Suppressor macrophage treated with lipopolysaccharide for 1 hour (primary cell): ENCODE measurements around the gene SKIDA1.
A peak's percentile ranks its signal among the peaks of the same experiment; 100 is the strongest.
"Not testable (repeated sequence)": the region's sequence is repeated elsewhere in the genome, so short reads cannot be mapped to it uniquely, and the experiment has no call there.

ENCODE experiments used
- DNase-seq, 3 donors: peaks; one replicate each; pipeline ENCODE4 v3.0.0-alpha.2; 2020 to 2022

The SKIDA1 gene

DNA sequence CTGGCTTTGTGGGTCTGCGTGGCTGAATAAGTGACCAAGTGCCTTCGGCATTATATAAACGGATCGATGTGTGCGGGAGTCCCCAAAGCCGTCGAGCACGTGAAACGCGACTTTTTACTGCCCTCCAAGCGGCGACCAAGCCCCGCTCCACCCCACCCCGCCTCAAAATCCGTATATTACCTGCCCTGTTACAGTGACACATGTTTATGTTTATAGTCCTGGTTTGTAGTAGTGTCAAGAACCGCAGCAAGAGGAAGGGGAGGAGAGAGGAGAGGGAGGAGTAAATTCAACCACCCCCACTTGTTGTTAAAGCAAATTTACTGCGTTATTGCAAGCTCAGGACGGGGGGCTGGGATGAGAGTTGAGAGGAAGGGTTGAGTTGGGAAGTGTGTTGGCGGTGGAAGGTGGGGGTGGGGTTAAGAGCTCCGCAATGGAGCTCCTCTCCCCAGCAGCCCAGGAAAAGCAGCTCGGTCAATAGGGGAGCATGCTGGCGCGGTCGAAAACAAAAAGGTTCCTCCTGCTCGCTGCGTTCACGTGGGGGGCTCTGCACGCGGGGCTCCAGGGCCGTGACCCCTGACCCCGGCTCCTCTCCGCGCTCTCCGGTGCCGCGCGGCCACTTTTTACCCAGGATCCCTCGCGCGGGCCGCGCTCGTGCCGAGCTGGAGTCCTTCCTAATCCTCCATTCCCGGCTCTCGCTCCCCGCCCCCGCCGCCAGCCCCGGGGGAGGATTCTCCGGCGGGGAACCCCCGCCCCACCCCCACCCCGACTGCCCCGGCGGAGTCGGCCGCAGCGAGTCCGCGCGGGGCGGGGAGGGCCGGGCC is at the start of gene SKIDA1:
SKIDA1 (minus strand) TSS at position 316 of the 821 bp plus-strand sequence. CDS start 7,860 bp downstream, outside the sequence.
- DNase-seq, result peak; percentile 81 to 94 (median 87)

DNA sequence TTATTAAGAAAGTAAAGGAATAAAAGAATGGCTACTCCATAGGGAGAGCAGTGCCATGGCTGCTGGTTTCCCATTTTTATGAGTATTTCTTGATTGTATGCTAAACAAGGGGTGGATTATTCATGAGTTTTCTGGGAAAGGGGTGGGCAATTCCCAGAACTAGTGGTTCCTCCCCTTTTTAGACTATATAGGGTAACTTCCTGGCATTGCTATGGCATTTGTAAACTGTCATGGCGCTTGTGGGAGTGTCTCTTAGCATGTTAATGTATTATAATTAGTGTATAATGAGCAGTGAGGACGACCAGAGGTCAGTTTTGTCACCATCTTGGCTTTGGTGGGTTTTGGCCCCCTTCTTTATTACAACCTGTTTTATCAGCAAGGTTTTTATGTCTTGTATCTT is 49.0 kb upstream of the SKIDA1 start:
- DNase-seq, result peak in 1 of 3 donors; percentile 20

DNA sequence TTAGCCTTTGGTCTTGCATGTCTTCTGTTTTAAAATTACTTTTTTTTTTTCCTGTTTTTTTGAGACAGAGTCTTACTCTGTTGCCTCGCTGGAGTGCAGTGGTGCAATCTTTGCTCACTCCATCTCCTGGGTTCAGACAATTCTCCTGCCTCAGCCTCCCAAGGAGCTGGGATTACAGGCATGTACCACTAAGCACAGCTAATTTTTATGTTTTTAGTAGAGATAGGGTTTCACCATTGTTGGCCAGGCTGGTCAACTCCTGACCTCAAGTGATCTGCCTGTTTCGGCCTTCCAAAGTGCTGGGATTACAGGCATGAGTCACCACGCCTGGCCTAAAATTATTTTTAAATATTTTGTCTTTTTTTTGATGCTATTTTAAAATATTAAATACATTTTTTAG is 47.1 kb upstream of the SKIDA1 start:
- DNase-seq, result peak in 1 of 3 donors; percentile 7

DNA sequence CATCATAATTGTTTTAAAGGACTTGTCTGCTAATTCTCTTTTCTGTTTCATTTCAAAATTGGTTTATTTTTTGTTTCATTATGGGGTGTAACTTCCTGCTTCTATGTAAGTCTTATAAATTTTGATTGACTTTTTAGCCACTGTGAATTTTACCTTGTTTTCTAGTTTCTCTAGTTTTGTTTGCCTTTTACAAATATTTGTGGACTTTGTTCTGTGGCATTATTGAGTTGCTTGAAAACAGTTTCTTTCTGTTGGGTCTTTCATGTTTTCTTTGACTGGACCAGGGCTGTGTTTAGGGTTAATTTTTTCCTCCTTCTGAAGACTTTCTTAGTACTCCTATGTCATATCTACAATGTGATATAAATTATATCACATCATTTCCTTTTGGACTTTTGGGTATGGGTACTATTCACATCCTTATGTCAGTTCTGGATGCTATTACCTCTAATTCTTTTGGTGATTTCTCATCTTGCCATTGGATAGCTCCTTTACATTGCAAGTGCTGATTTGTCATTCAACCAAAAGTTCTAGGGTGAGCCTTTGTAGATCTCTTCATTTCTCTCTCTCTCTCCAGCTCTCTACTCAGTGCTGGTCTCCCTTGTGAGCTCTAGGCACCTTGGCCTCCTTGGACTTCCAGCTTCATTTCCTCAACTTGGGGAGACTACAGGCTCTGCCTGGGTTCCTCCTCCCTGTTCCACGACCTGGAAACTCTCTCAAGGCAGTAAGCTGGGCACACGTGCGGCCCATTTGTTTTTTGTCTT is 45.5 kb upstream of the SKIDA1 start:
- no peak for DNase-seq

DNA sequence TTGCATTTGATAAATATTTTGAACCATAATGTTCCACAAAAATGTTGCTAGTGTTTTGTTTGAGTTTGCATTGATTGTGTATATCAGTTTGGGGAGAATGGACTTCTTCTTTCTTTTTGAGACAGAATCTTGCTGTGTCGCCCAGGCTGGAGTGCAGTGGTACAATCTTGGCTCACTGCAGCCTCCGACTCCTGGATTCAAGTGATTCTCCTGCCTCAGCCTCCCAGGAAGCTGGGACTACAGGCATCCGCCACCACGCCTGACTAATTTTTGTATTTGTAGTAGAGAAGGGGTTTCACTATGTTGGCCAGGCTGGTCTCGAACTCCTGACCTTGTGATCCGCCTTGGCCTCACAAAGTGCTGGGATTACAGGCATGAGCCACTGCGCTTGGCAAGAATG is 33.5 kb upstream of the SKIDA1 start:
- not testable (repeated sequence) for DNase-seq

DNA sequence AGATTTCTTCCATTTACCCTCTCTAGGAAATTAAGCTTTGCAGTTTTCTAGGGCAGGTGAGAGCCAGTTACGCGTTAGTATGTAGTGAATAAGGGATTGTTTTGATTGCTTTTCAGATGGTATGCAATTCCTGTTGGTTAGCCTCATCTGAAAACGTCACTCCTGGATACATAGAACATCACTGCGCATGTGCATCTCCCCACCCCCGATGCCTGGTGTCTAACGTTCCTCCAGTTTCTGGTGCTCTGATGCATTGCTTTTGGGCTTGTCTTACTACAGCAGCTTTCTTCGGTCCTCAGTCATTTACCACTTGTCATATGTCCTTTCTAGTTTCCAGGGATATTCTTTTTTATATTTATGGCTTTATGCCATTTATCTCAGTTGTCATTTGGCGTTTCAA is 31.0 kb upstream of the SKIDA1 start:
- DNase-seq, result no peak

DNA sequence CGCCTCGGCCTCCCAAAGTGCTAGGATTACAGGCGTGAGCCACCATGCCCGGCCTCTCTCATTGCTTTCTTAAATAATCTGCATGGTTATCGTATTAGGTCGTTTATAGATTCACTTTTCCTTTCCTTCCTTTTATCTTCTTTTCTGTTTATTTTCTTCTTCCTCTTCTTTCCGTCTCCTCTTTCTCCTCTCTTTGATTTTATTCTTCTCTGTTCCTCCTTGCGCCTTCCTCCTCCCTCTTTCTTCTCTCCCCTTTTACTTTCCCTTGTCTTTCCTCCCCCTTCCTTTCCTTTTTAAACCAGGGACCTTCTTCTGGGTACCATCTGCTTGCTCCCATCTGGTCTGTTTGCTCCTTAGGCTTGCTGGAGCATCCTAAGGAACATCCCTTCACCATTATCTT is 27.2 kb upstream of the SKIDA1 start:
- no peak for DNase-seq

DNA sequence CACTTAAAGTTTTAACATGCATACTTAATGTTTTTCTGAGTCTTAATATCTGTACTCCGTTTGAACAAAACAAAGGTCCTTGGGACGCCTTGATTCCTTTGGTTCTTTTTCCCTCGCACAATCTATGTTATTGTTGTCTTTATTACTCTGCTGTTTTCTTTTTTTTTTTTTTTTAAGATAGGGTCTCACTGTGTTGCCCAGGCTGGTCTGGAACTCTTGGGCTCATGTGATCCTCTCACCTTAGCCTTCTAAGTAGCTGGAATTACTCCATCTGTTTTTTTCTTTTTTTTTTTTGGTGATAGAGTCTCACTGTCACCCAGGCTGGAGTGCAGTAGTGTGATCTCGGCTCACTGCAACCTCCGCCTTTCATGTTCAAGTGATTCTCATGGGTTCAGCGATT is 21.8 kb upstream of the SKIDA1 start:
- DNase-seq, result no peak

DNA sequence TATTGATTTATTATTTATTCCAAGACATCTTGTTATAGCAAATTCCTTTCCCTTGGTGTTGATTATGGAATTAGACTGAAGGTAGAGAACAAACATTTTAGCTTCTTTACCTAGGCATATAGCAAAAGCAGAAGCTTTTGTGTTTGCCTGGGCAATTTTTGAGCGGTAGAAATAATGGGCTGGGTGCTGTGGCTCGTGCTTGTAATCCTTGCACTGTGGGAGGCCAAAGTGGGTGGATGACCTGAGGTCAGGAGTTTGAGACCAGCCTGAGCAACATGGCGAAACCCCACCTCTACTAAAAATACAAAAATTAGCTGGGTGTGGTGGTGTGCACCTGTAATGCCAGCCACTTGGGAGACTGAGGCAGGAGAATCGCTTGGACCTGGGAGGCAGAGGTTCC is 15.2 kb upstream of the SKIDA1 start:
- peak in 1 of 3 donors; percentile 18 for DNase-seq

DNA sequence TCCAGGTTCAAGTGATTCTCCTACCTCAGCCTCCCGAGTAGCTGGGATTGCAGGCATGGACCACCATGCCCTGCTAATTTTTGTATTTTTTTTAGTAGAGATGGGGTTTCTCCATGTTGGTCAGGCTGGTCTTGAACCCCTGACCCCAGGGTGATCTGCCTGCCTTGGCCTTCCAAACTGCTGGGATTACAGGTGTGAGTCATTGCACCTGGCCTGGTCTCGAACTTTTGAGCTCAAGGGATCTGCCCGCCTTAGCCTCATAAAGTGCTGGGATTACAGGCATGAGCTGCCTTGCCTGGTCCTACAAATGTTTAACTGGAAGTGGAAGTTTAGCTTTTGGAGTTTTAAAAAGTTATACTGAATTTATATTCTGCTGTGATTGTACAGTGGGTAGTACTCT is 11.4 kb upstream of the SKIDA1 start:
- peak in 1 of 3 donors; percentile 1 for DNase-seq

DNA sequence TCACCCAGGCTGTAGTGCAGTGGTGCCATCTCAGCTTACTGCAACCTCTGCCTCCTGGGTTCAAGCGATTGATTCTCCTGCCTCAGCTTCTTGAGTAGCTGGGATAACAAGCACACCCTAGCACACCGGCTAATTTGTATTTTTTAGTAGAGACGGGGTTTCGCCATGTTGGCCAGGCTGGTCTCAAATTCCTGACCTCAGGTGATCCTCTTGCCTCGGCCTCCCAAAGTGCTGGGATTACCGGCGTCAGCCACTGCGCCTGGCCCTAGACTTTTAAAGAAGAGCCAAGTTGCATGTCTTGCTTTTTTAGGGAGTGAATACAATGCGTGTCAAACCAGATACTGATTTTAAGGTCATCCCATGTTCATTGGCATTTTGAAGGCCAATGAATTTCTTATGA is 10.5 kb upstream of the SKIDA1 start:
- not testable (repeated sequence) for DNase-seq

DNA sequence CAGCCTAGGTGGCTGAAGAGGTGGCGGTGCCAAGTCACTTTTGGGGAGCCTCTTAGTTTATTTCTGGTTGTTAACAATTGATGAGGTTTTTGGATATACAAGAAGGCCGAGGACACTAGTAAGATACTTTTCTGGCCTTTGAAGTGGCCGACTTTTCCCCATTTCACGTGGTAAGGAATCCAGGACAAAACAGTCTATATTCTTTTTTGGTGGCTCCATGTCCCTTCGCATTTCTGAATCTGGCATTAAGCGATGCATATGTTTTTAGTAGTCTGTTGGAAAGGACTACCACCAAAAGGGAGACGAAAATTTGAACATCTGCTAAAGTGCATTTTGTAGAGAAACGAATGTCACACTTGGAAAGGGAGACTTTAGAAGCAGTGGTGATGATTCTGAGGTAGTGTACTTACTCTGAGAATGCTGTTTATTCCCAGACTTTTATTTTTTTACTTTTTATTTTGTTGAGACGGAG is 10.0 kb upstream of the SKIDA1 start:
- DNase-seq, result peak in 1 of 3 donors; percentile 16

DNA sequence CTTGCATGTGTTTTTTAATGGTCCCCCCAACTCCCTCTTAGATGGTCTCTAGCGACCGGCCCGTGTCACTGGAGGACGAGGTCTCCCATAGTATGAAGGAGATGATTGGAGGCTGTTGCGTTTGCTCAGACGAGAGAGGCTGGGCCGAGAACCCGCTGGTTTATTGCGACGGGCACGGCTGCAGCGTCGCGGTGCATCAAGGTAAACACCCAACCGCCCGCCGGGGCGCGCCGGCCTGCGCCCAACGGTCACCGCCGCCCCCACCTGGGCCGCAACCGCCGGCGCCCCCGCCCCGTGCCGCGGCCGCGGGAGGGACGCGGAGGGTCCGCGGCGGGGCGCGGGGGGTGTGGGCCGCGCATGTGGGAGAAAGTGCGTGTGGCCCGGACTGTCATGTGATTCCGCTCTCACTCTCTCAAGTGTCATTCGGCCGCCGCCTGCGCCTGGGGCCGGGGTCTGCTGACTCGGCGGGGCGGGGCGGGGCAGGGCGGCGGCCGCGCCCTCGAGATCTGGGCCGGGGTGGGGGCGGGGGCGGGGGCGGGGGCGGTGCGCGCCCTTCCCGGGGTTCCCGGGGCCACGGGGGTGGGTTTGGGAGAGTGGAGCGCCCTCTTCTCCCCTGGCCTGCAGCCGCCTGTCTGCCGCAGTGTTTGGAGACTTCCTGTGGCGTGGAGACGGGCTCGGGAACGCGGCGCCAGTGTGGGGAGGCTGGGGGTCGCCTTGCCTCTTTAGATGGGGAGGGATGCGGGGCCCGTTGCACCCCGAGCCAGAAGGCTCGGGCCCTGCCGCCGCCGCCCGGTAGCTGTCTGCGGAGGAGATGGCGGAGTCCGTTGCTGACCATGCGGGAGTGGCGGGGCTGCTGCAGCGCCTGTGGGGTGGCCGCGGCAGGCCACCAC is 9.4 kb upstream of the SKIDA1 start:
- DNase-seq, result peak; percentile 59 to 71 (median 63)

DNA sequence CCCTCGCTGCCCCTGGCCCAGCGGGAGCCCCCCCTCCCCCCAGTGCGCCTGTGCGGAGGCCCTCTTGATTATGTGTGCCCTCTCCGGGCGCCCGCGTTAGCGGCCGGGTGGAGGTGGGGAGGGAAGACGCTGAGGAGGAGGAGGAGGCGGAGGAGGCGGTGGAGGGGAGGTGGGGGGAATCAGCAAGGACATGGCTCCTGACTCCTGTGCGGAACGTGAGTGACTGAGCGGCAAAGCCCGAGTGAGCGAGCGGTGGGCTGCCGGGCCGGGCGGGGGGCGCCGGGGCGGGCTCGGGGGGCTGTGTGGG is 8.8 kb upstream of the SKIDA1 start:
- no peak for DNase-seq

DNA sequence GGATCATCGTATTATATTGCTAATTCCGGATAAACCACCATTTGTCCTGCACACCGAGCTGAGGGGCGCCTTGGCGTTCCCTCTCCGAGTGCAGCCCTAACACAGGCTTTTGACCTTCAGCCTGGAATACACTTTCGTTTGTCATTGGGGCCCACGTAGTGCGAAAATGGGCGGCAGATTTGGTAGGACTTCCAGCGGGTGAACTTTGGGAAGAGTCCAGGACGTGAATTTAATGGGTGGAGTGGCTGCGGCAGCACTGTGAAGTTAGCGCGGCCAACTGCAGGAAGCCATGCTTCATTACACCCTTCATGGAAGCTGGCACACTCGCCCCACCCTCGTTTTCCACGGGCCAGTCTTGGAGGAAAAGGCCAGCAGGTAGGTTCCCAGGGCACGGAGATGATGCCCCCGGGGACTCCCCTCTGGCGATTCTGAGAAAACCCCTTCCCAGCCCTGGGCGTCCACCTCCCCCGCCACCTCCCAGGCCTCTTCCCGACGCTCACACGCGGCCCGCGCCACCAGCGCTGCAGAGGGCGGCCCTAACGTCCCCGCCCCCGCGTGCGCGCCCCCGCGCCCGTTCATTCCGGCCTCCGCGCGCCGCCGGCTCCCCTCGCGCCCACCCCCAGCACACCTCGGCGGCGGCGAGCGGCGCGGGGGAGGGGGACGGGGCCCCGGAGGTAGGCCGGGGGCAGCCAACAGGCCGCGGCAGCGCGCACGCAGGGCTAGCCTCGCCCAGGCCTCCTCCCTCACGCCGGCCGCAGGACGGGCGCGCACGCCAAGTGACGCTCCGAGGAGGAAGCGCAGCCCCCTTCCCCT is 8.2 kb upstream of the SKIDA1 start, which contains the start of gene MLLT10:
MLLT10 (plus strand) TSS at position 766 of the 813 bp plus-strand sequence. CDS start 413 bp downstream, outside the sequence.
- peak; percentile 73 to 89 (median 78) for DNase-seq

DNA sequence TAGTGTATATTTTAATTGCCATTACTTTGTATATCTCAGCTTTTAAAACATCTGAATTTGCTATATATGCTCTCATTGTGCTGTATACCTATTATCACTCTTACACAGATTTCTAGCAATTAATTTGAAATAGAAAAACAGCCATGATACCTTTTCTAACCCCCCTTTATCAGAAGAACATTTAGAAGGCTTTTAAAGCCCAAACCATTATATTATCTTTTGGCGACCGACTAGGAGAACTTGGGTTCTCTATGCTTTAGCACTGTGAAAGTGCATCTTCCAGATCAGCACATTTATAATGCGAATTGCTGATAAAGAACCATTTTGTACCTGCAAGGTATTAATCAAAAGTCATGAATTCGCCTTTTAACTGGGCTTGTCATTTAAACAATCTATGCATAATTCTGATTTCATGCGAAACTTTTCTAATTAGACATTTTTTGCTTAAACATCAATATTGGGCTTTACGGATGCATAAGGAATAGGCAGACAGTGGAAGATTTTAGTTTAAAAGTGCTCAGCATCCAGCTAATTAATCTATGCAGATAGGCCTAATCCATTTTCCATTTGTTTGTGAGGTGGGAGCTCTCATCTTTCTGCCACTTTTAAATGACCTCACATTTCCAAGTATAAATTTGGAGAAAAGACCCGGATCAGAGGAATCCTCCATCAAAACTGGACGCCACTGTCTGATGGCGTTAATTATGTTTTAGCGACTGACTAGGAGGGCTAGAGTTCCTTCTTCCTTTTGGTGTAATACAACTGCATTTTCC is 7.4 kb upstream of the SKIDA1 start:
- DNase-seq, result peak in 2 of 3 donors; percentile 19 to 25

DNA sequence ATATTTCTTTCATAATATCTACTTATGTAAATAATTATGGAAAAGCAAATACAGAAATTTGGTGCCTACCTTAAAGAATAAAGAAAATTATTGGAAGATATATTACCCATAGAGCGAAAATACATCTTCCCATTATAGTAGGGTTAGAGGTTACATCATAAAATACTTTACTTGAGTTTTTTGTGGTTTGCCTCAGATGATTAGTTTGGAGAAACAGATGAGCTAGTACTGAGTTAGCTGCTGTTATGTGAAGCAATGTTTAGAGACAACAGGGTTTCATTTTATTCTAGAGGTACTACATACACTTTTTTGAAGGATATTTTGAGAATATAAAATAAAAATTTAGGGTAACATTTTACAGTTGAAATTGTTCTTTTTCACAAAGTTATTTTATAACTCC is 5.7 kb upstream of the SKIDA1 start:
- peak in 1 of 3 donors; percentile 46 for DNase-seq

DNA sequence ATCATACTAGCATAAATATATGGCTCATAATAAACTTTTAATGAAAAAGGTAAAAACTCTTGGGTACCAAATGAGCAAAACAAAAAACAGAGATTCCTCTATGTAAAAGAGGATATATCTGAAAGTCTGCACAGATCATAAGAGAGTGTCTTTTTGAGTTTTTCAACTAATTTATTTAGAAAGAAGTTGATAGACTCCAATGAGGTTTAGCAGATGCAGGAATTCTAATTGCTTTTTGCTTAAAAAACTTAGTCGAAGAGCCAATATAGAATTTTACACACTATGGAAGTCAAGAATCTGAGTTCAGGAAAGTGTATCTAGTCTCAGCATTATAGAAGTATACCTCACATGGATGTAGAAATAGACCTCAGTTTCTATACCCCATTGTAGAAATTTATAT is 5.2 kb upstream of the SKIDA1 start:
- no peak for DNase-seq

DNA sequence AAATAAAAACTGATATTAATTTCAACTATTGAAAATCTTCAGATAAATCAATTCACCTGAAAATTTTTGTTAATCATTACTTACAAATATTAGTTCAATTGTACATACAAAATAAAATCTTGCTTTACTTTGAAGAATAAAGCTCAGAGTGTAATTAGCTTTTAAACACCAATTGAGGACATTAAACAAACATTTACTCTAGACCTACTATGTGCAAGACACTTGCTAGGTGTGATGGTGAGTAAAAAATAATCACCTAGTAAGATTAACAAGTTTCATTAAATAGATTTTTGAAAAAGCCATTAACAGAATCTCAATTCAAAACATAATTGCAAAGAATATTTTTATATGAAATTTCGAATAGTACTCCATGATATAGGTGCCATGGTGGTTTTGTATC is 4.7 kb upstream of the SKIDA1 start:
- peak in 1 of 3 donors; percentile 9 for DNase-seq

DNA sequence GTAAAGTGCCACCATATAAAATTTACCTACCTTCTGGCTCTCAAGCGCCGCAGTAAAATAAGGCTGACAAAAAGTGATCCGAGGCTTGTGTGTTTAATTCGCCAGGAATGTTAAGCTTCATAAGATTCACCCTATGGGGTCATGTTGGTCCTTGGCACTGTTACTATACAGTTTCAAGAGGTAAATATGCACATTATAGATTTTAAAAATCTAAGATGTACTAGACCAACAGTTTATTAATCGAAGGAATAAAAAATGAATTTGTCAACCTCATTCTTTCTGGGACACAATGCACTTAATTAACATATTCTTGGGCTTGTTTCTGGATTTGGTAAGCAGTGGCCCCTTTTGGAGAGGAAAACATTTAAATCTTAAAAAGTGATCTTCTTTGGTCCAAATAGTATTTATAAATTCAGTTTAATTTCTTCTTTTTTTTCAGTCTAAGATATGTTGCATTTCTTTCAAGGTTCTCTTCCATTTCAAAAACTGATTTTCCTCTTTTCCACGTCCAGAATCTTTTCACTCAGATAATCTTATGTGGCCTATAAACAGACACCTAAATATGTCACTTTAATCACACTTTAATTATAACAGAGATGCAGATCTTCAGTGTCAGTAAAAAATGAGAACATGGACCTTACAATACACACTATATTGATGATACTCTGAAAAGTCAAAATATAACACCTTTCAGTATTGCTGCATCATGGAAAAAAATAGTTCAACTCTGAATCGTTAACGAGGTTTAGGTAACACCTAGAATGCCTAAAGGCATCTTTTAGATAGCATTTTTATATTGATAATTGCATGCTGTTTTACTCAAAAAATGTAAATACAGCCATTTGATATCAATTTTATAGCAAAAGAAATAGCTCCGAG is 3.8 kb upstream of the SKIDA1 start:
- peak in 1 of 3 donors; percentile 10 for DNase-seq
